H1 (cell line): ENCODE results near the gene DTX4. TPM values are rescaled to one million over a fixed set of nuclear protein-coding genes. Genes with fewer than 3 reads are reported as not detected.

Source experiments
- BRCA1 ChIP-seq: IDR thresholded peaks from 2 replicates; pipeline ENCODE4 v1.6.1; 2012; ENCODE audit warnings: low read depth, low read length, improper control_type of control experiment
- CHD1 ChIP-seq: IDR thresholded peaks from 2 replicates; pipeline ENCODE4 v1.6.1; 2012; ENCODE audit warnings: low read depth, low read length, improper control_type of control experiment
- CREB1 ChIP-seq: IDR thresholded peaks from 2 replicates; pipeline ENCODE4 v1.6.1; 2012; ENCODE audit warnings: inconsistent platforms
- HDAC6 ChIP-seq: IDR thresholded peaks from one replicate; pipeline ENCODE4 v1.7.1; 2012; ENCODE audit warnings: low read depth, mild to moderate bottlenecking, inconsistent platforms, low read length, moderate library complexity
- KDM5A ChIP-seq: fragments of 200-600 bp; IDR thresholded peaks from 2 replicates; pipeline ENCODE4 v1.7.1; 2012; ENCODE audit warnings: mild to moderate bottlenecking, low read length, inconsistent platforms, mixed read lengths
- NRF1 ChIP-seq: IDR thresholded peaks from 2 replicates; pipeline ENCODE4 v1.6.1; 2011; ENCODE audit warnings: mild to moderate bottlenecking, low read depth, low read length, improper control_type of control experiment
- SIN3A ChIP-seq, 2 experiments: IDR thresholded peaks in 1 of 2; conservative IDR thresholded peaks in 1 of 2; 2 replicates each; pipeline ENCODE4 v1.6.1; 2011 to 2012; ENCODE audit warnings: low read length in 2 of 2, improper control_type of control experiment in 1 of 2, low read depth in 1 of 2, mild to moderate bottlenecking in 1 of 2
- polyA plus RNA-seq, 7 experiments: library from polyadenylated mRNA; depleted of rRNA in 3 of 7; stranded (reverse) in 5 of 7; unstranded in 2 of 7; fragments of >200 nt in 5 of 7; fragments of 200-250 nt in 2 of 7; gene quantifications; 1 replicate in 5 of 7; 2 replicates in 1 of 7; 4 replicates in 1 of 7; pipeline versions ENCODE4 v1.2.1 to v1.2.3, GENCODE V29; 2011 to 2013; ENCODE audit warnings: missing spikeins in 2 of 7, mixed read lengths in 2 of 7
- total RNA-seq: library from RNA; stranded (reverse); fragmentation: NEBNext Ultra II Directional; extraction: Animal tissue kit (Norgen Biotek cat#: 25700); gene quantifications from 2 replicates; pipeline ENCODE4 v1.2.1, GENCODE V29; 2021

DTX4 gene
- total and polyA plus RNA-seq, 2 of the 8 experiments (the other 6 are each of a cell fraction or from before 2014, with no cell fraction given), result 5.1 to 18.8 TPM

DNA sequence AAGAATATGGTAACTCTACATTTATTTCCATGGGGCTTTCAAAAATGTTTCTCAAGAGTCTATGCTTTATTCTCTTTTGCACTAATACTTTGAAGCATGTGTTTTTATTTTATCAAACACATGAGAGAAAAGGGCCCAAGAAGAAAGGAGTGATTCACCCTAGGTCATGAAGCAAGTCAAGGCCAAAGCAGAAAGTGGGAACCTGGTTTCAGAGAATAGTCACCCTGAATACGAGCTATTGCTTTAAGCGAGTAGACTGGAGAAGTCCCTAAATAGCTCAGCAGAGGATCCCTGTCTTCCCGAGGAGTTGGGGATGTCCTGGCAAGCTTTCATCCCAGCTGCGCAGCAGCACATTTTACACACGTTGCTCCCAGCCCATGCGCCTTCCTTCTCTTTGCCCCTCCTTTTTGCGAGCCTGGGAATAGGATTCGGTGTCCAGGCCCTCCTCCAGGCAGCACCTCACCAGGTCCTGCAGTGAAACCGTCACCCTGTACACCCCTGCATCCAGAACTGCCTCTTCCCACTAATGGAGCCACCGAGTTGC lies 21.7 kb downstream of the DTX4 start (continued):
- no peak for TF ChIP-seq KDM5A
- no peak for TF ChIP-seq CREB1
- no peak for TF ChIP-seq SIN3A (conservative IDR thresholded peaks at IDR 0.05 in 1 of 2, IDR thresholded peaks at IDR 0.05 in 1 of 2; ENCODE audit: low read depth in 1 of 2, low read length in 2 of 2)
- TF ChIP-seq BRCA1, result no peak
- TF ChIP-seq HDAC6, result no peak
- TF ChIP-seq CHD1, result no peak
- no peak for TF ChIP-seq NRF1
- TF ChIP-seq, all 59 proteins: peak for 0
